ENCODE data around the gene C2orf42.
"Not testable (repeated sequence)": the region's sequence is repeated elsewhere in the genome, so short reads cannot be mapped to it uniquely, and the experiment has no call there.

The C2orf42 gene

DNA sequence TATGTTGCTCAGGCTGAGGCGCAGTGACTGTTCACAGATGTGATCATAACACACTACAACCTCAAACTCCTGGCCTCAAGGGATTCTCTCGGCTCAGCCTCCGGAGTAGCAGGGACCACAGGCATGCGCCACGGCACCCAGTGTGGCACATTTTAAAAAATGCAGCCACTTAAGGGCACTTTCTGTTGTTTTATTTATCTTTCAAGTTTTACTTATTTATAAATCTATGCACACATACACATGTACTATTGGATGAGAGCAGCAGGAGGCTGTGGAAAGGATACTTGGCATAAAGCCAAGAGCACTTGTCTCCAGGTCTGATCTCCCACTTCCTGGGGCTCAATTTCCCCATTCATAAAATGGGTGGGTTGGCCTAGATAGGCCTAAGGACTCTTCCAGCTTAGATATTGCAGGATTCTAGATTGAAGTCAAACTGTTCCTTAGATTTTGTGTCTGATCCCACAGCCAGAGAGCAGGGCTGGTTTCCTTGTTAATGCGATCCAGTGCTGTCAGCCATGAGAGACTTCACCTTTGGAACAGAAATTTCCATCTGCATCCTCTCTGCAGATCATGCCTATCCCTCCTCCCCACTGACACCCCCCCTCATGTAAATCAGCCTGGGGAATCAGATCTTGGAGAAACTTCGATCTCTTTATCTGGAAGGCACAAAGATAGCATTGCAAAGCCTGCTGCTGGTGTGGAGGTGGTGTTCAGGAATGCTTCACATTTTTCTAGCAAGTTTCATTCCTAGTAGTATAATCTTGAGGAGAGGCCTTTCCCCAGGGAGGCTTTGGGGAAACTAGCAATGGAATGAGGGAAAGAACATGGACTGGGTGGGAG lies 78.8 kb downstream of the C2orf42 start:
- H3K27me3 ChIP-seq (ENCODE audit: low read depth, low read length) = no peaks in the 10 kb centered on the region
- no peak overlapping the region for H3K4me3 ChIP-seq (ENCODE audit: low read depth in 1 of 2, low read length in 2 of 2)
- no peaks in the 10 kb centered on the region for H3K9me3 ChIP-seq (ENCODE audit: control insufficient read depth in 1 of 2, low read length in 2 of 2)
- H3K36me3 ChIP-seq (ENCODE audit: control insufficient read depth in 1 of 2, insufficient read depth in 2 of 2, low read length in 2 of 2) = no peaks in the 10 kb centered on the region
- no peak overlapping the region for H3K27ac ChIP-seq (ENCODE audit: low read length)
- peaks cover 3 to 10% of the 10 kb centered on the region in 2 donors for H3K4me1 ChIP-seq (ENCODE audit: control insufficient read depth in 1 of 2, insufficient read depth in 2 of 2, low read length in 2 of 2)

DNA sequence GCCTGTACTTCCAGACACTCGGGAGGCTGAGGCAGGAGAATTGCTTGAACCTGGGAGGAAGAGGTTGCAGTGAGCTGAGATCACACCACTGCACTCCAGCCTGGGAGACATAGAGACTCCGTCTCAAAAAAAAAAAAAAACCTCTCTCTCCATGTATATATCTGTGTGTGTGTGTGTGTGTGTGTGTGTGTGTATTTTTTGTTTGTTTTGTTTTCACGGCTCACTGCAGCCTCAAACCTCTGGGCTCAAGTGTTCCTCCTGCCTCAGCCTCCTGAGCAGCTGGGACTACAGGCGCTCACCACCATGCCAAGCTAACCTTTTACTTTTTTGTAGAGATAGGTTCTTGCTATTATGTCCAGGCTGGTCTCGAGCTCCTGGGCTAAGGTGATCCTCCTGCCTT lies 80.4 kb downstream of the C2orf42 start:
- H3K27ac ChIP-seq (ENCODE audit: low read length); H3K36me3 ChIP-seq (ENCODE audit: control insufficient read depth in 1 of 2, insufficient read depth in 2 of 2, low read length in 2 of 2); H3K4me3 ChIP-seq (ENCODE audit: low read depth in 1 of 2, low read length in 2 of 2); H3K9me3 ChIP-seq (ENCODE audit: control insufficient read depth in 1 of 2, low read length in 2 of 2); H3K27me3 ChIP-seq (ENCODE audit: low read depth, low read length): not testable (repeated sequence)
- H3K4me1 ChIP-seq (ENCODE audit: control insufficient read depth in 1 of 2, insufficient read depth in 2 of 2, low read length in 2 of 2) = peaks cover 0 to 10% of the 10 kb centered on the region in 2 donors

DNA sequence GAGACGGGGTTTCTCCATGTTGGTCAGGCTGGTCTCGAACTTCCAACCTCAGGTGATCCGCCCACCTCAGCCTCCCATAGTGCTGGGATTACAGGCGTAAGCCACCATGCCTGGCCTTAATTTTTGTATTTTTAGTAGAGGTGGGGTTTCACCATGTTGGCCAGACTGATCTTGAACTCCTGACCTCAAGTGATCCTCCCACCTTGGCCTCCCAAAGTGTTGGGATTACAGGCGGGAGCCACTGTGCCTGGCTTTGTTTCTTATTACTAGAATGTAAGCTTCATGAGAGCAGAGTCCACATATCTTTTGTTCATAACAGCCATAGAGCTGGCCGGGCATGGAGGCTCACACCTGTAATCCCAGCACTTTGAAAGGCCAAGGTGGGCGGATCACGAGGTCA lies 84.7 kb downstream of the C2orf42 start:
- not testable (repeated sequence) for H3K27me3 ChIP-seq (ENCODE audit: low read depth, low read length); H3K9me3 ChIP-seq (ENCODE audit: control insufficient read depth in 1 of 2, low read length in 2 of 2); H3K27ac ChIP-seq (ENCODE audit: low read length); H3K4me3 ChIP-seq (ENCODE audit: low read depth in 1 of 2, low read length in 2 of 2); H3K36me3 ChIP-seq (ENCODE audit: control insufficient read depth in 1 of 2, insufficient read depth in 2 of 2, low read length in 2 of 2)
- H3K4me1 ChIP-seq (ENCODE audit: control insufficient read depth in 1 of 2, insufficient read depth in 2 of 2, low read length in 2 of 2) = peaks cover 0 to 13% of the 10 kb centered on the region in 2 donors

GRCh38 chr2:70104231-70105111 lies 86.3 kb downstream of the C2orf42 start:
- peak overlapping the region in 1 of 2 donors; percentile 8 for H3K4me3 ChIP-seq (ENCODE audit: low read depth in 1 of 2, low read length in 2 of 2)
- peak overlapping the region; percentile 67 for H3K27ac ChIP-seq (ENCODE audit: low read length)
- peaks cover 0 to 13% of the 10 kb centered on the region in 2 donors for H3K4me1 ChIP-seq (ENCODE audit: control insufficient read depth in 1 of 2, insufficient read depth in 2 of 2, low read length in 2 of 2)
- H3K27me3 ChIP-seq (ENCODE audit: low read depth, low read length) = no peaks in the 10 kb centered on the region
- no peaks in the 10 kb centered on the region for H3K9me3 ChIP-seq (ENCODE audit: control insufficient read depth in 1 of 2, low read length in 2 of 2)
- H3K36me3 ChIP-seq (ENCODE audit: control insufficient read depth in 1 of 2, insufficient read depth in 2 of 2, low read length in 2 of 2) = no peaks in the 10 kb centered on the region

GRCh38 chr2:70103531-70104061 lies 87.2 kb downstream of the C2orf42 start:
- Histone ChIP-seq H3K36me3 (ENCODE audit: control insufficient read depth in 1 of 2, insufficient read depth in 2 of 2, low read length in 2 of 2) (no peaks in the 10 kb centered on the region), H3K9me3 (ENCODE audit: control insufficient read depth in 1 of 2, low read length in 2 of 2) (no peaks in the 10 kb centered on the region), H3K27ac (ENCODE audit: low read length) (peak overlapping the region; percentile 67), H3K4me1 (ENCODE audit: control insufficient read depth in 1 of 2, insufficient read depth in 2 of 2, low read length in 2 of 2) (peaks cover 0 to 13% of the 10 kb centered on the region in 2 donors), H3K4me3 (ENCODE audit: low read depth in 1 of 2, low read length in 2 of 2) (peak overlapping the region in 1 of 2 donors; percentile 8), H3K27me3 (ENCODE audit: low read depth, low read length) (no peaks in the 10 kb centered on the region)

GRCh38 chr2:70102323-70102905 lies 88.4 kb downstream of the C2orf42 start:
- not testable (repeated sequence) for H3K9me3 ChIP-seq (ENCODE audit: control insufficient read depth in 1 of 2, low read length in 2 of 2); H3K27me3 ChIP-seq (ENCODE audit: low read depth, low read length); H3K27ac ChIP-seq (ENCODE audit: low read length); H3K4me1 ChIP-seq (ENCODE audit: control insufficient read depth in 1 of 2, insufficient read depth in 2 of 2, low read length in 2 of 2); H3K36me3 ChIP-seq (ENCODE audit: control insufficient read depth in 1 of 2, insufficient read depth in 2 of 2, low read length in 2 of 2); H3K4me3 ChIP-seq (ENCODE audit: low read depth in 1 of 2, low read length in 2 of 2)

- not testable (repeated sequence) for H3K27me3 ChIP-seq (ENCODE audit: low read depth, low read length); H3K4me3 ChIP-seq (ENCODE audit: low read depth in 1 of 2, low read length in 2 of 2); H3K36me3 ChIP-seq (ENCODE audit: control insufficient read depth in 1 of 2, insufficient read depth in 2 of 2, low read length in 2 of 2); H3K27ac ChIP-seq (ENCODE audit: low read length); H3K4me1 ChIP-seq (ENCODE audit: control insufficient read depth in 1 of 2, insufficient read depth in 2 of 2, low read length in 2 of 2); H3K9me3 ChIP-seq (ENCODE audit: control insufficient read depth in 1 of 2, low read length in 2 of 2)
These were observed 89.1 kb downstream of the C2orf42 start for GRCh38 chr2:70101686-70102085.

DNA sequence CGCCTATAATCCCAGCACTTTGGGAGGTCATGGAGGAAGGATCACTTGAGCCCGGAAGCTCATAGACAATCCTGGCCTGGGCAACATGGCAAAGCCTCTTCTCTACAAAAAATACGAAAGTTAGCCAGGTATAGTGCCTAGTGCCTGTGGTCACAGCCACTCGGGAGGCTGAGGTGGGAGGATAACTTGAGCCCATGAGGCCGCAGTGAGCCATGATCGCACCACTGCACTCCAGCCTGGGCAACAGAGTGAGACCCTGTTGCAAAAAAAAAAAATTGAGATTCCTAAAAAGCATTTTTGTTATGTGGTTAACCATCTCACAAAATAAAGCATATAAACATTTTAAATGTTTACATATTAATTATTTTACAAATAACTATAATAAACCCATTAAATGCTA lies 89.6 kb downstream of the C2orf42 start:
- Histone ChIP-seq H3K4me3 (ENCODE audit: low read depth in 1 of 2, low read length in 2 of 2) (no peak overlapping the region), H3K4me1 (ENCODE audit: control insufficient read depth in 1 of 2, insufficient read depth in 2 of 2, low read length in 2 of 2) (peaks cover 0 to 6% of the 10 kb centered on the region in 2 donors), H3K27me3 (ENCODE audit: low read depth, low read length) (no peaks in the 10 kb centered on the region), H3K36me3 (ENCODE audit: control insufficient read depth in 1 of 2, insufficient read depth in 2 of 2, low read length in 2 of 2) (no peaks in the 10 kb centered on the region), H3K27ac (ENCODE audit: low read length) (no peak overlapping the region), H3K9me3 (ENCODE audit: control insufficient read depth in 1 of 2, low read length in 2 of 2) (no peaks in the 10 kb centered on the region)
